ENCODE measurements around the gene CADPS. TPM values are rescaled to one million over a fixed set of nuclear protein-coding genes. Genes with fewer than 3 reads are reported as not detected.

Gene CADPS
- polyA plus RNA-seq, 1 donor from 2014 or later, result 118 TPM

DNA sequence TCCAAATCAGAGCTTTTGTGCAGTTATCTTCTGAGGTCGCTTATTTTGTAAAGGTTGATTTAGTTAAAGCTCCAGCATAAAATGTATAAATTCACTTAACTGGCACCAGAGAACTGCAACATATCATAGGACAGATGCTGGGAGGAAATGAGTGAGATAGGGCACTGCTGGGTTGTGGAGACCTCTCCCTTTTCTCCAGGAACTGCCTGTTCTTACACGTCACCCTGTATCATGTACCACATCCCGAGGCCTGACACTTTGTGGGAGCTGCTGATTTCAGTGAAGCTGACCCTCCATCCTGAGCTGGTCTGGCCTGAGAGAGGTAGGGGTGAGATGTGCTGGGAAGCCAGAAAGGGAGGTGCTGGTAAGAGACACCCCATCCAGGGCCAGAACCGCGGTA lies 288.0 kb downstream of the CADPS start:
- TF ChIP-seq EZH2 (IDR thresholded peaks at IDR 0.05; ENCODE audit: borderline replicate concordance, insufficient read depth, low read length, poor library complexity, severe bottlenecking) (no peak), SMC3 (conservative IDR thresholded peaks at IDR 0.05; ENCODE audit: poor library complexity) (no peak), RAD21 (conservative IDR thresholded peaks at IDR 0.05) (no peak), POLR2AphosphoS5 (IDR thresholded peaks at IDR 0.05) (no peak), TAF1 (IDR thresholded peaks at IDR 0.05; ENCODE audit: low read depth) (no peak), MXI1 (conservative IDR thresholded peaks at IDR 0.05; ENCODE audit: poor library complexity, severe bottlenecking) (no peak), EP300 (conservative IDR thresholded peaks at IDR 0.05; ENCODE audit: poor library complexity, severe bottlenecking) (no peak)
- TF ChIP-seq, protein P1, sequence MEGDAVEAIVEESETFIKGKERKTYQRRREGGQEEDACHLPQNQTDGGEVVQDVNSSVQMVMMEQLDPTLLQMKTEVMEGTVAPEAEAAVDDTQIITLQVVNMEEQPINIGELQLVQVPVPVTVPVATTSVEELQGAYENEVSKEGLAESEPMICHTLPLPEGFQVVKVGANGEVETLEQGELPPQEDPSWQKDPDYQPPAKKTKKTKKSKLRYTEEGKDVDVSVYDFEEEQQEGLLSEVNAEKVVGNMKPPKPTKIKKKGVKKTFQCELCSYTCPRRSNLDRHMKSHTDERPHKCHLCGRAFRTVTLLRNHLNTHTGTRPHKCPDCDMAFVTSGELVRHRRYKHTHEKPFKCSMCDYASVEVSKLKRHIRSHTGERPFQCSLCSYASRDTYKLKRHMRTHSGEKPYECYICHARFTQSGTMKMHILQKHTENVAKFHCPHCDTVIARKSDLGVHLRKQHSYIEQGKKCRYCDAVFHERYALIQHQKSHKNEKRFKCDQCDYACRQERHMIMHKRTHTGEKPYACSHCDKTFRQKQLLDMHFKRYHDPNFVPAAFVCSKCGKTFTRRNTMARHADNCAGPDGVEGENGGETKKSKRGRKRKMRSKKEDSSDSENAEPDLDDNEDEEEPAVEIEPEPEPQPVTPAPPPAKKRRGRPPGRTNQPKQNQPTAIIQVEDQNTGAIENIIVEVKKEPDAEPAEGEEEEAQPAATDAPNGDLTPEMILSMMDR (IDR thresholded peaks at IDR 0.05; ENCODE audit: poor library complexity, severe bottlenecking), result no peak
- TF ChIP-seq, protein P2, sequence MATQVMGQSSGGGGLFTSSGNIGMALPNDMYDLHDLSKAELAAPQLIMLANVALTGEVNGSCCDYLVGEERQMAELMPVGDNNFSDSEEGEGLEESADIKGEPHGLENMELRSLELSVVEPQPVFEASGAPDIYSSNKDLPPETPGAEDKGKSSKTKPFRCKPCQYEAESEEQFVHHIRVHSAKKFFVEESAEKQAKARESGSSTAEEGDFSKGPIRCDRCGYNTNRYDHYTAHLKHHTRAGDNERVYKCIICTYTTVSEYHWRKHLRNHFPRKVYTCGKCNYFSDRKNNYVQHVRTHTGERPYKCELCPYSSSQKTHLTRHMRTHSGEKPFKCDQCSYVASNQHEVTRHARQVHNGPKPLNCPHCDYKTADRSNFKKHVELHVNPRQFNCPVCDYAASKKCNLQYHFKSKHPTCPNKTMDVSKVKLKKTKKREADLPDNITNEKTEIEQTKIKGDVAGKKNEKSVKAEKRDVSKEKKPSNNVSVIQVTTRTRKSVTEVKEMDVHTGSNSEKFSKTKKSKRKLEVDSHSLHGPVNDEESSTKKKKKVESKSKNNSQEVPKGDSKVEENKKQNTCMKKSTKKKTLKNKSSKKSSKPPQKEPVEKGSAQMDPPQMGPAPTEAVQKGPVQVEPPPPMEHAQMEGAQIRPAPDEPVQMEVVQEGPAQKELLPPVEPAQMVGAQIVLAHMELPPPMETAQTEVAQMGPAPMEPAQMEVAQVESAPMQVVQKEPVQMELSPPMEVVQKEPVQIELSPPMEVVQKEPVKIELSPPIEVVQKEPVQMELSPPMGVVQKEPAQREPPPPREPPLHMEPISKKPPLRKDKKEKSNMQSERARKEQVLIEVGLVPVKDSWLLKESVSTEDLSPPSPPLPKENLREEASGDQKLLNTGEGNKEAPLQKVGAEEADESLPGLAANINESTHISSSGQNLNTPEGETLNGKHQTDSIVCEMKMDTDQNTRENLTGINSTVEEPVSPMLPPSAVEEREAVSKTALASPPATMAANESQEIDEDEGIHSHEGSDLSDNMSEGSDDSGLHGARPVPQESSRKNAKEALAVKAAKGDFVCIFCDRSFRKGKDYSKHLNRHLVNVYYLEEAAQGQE (IDR thresholded peaks at IDR 0.05; ENCODE audit: borderline replicate concordance), result no peak
- Histone ChIP-seq H3K79me2 (replicated peaks; ENCODE audit: insufficient read depth, low read length) (no peaks in the 10 kb centered on the region), H3K4me2 (ENCODE audit: low read length) (no peak overlapping the region), H4K20me1 (ENCODE audit: insufficient read depth) (no peaks in the 10 kb centered on the region), H2AFZ (ENCODE audit: low read depth, low read length) (no peak overlapping the region), H3K9me3 (ENCODE audit: low read length) (no peaks in the 10 kb centered on the region), H3K27ac (ENCODE audit: low read length) (no peak overlapping the region), H3K9me2 (ENCODE audit: insufficient read depth, low read length) (no peaks in the 10 kb centered on the region), H3K4me3 (ENCODE audit: low read length) (no peak overlapping the region), H3F3A (ENCODE audit: insufficient read depth, low read length, poor library complexity, severe bottlenecking) (peaks cover 3% of the 10 kb centered on the region), H3K27me3 (ENCODE audit: insufficient read depth, low read depth, low read length) (no peaks in the 10 kb centered on the region), H3K36me3 (ENCODE audit: insufficient read depth, low read length) (no peaks in the 10 kb centered on the region), H3K9ac (ENCODE audit: low read length) (no peak overlapping the region)

DNA sequence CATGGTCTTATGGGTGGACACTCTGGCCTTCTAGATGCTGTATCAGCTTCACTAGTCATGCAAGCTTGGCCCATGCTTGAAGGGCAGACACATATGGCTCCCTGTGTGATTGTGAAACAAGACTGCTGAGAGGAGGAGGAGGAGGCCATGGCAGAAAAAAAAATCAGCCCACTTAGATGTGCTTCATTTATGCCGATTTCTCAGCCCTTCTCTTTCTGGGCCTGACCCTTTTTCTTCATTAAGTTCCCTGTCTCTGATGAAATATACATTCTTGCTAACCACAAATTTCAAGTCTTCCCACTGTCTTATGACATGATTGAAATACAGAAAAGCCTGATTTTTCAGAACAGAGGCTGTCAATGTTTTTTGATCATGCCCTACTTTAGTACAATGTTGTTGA lies 288.9 kb downstream of the CADPS start:
- Histone ChIP-seq H3K9me3 (ENCODE audit: low read length) (no peaks in the 10 kb centered on the region), H3K36me3 (ENCODE audit: insufficient read depth, low read length) (no peaks in the 10 kb centered on the region), H3K4me3 (ENCODE audit: low read length) (no peak overlapping the region), H3K27ac (ENCODE audit: low read length) (no peak overlapping the region), H3K79me2 (replicated peaks; ENCODE audit: insufficient read depth, low read length) (no peaks in the 10 kb centered on the region), H4K20me1 (ENCODE audit: insufficient read depth) (no peaks in the 10 kb centered on the region), H2AFZ (ENCODE audit: low read depth, low read length) (no peak overlapping the region), H3K9ac (ENCODE audit: low read length) (no peak overlapping the region), H3F3A (ENCODE audit: insufficient read depth, low read length, poor library complexity, severe bottlenecking) (no peaks in the 10 kb centered on the region), H3K4me2 (ENCODE audit: low read length) (no peak overlapping the region), H3K27me3 (ENCODE audit: insufficient read depth, low read depth, low read length) (no peaks in the 10 kb centered on the region), H3K9me2 (ENCODE audit: insufficient read depth, low read length) (no peaks in the 10 kb centered on the region)
- TF ChIP-seq TAF1 (IDR thresholded peaks at IDR 0.05; ENCODE audit: low read depth), result no peak
- TF ChIP-seq, protein P1 (IDR thresholded peaks at IDR 0.05; ENCODE audit: poor library complexity, severe bottlenecking), result no peak
- TF ChIP-seq EP300 (conservative IDR thresholded peaks at IDR 0.05; ENCODE audit: poor library complexity, severe bottlenecking), result no peak
- TF ChIP-seq POLR2AphosphoS5 (IDR thresholded peaks at IDR 0.05), result no peak
- no peak for TF ChIP-seq EZH2 (IDR thresholded peaks at IDR 0.05; ENCODE audit: borderline replicate concordance, insufficient read depth, low read length, poor library complexity, severe bottlenecking)
- no peak for TF ChIP-seq MXI1 (conservative IDR thresholded peaks at IDR 0.05; ENCODE audit: poor library complexity, severe bottlenecking)
- TF ChIP-seq SMC3 (conservative IDR thresholded peaks at IDR 0.05; ENCODE audit: poor library complexity), result no peak
- no peak for TF ChIP-seq RAD21 (conservative IDR thresholded peaks at IDR 0.05)
- TF ChIP-seq, protein P2 (IDR thresholded peaks at IDR 0.05; ENCODE audit: borderline replicate concordance), result no peak

Data from neural cell (in vitro differentiated cells).